Liver (tissue), 3 donors: ENCODE measurements around the gene LGALS13.

Source experiments
- CTCF ChIP-seq: fragments of 150-350 bp; IDR thresholded peaks from 2 replicates; pipeline ENCODE4 v1.5.1; 2017; ENCODE audit warnings: improper control_type of control experiment, low read depth, low read length; ENCODE audit not compliant: missing input control
- EGR1 ChIP-seq, 2 donors: IDR thresholded peaks; 2 replicates each; pipeline ENCODE4 v1.6.1; 2016 to 2018; ENCODE audit warnings: antibody characterized with exemption in 2 of 2, low read depth in 2 of 2
- GABPA ChIP-seq, 2 donors: IDR thresholded peaks in 1 of 2; conservative IDR thresholded peaks in 1 of 2; 2 replicates each; pipeline ENCODE4 v1.6.1; 2016; ENCODE audit warnings: antibody characterized with exemption in 2 of 2, mild to moderate bottlenecking in 1 of 2, moderate library complexity in 1 of 2
- HNF4G ChIP-seq: IDR thresholded peaks from 2 replicates; pipeline ENCODE4 v1.6.1; 2016; ENCODE audit warnings: antibody characterized with exemption
- JUND ChIP-seq, 2 donors: IDR thresholded peaks; 2 replicates each; pipeline ENCODE4 v1.6.1; 2016; ENCODE audit warnings: antibody characterized with exemption in 2 of 2
- MAX ChIP-seq: IDR thresholded peaks from 2 replicates; pipeline ENCODE4 v1.6.1; 2016; ENCODE audit warnings: antibody characterized with exemption
- RAD21 ChIP-seq, 2 donors: IDR thresholded peaks; 2 replicates each; pipeline ENCODE4 v1.6.1; 2016; ENCODE audit warnings: antibody characterized with exemption in 2 of 2, mild to moderate bottlenecking in 2 of 2
- REST ChIP-seq: IDR thresholded peaks from 2 replicates; pipeline ENCODE4 v1.6.1; 2016; ENCODE audit warnings: antibody characterized with exemption, mild to moderate bottlenecking
- RXRA ChIP-seq, 2 donors: IDR thresholded peaks; 2 replicates each; pipeline ENCODE4 v1.6.1; 2017 to 2018; ENCODE audit warnings: antibody characterized with exemption in 2 of 2, mild to moderate bottlenecking in 1 of 2
- SP1 ChIP-seq: IDR thresholded peaks from 2 replicates; pipeline ENCODE4 v1.6.1; 2018; ENCODE audit warnings: antibody characterized with exemption, mild to moderate bottlenecking
- TAF1 ChIP-seq: conservative IDR thresholded peaks from 2 replicates; pipeline ENCODE4 v1.6.1; 2016; ENCODE audit warnings: antibody characterized with exemption, mild to moderate bottlenecking
- ZBTB33 ChIP-seq: IDR thresholded peaks from 2 replicates; pipeline ENCODE4 v1.6.1; 2016; ENCODE audit warnings: antibody characterized with exemption
- donor health status: healthy.
- donor health status: healthy.

- TF ChIP-seq CTCF (no peak), TAF1 (no peak), EGR1 (IDR thresholded peaks at IDR 0.05; ENCODE audit: low read depth in 2 of 2) (no peak), REST (no peak), MAX (no peak), RAD21 (IDR thresholded peaks at IDR 0.05) (no peak), ZBTB33 (no peak), SP1 (no peak), RXRA (IDR thresholded peaks at IDR 0.05) (no peak), JUND (IDR thresholded peaks at IDR 0.05) (no peak), GABPA (IDR thresholded peaks at IDR 0.05 in 1 of 2, conservative IDR thresholded peaks at IDR 0.05 in 1 of 2) (no peak), HNF4G (no peak)
These were observed 29.3 kb downstream of the LGALS13 start for GRCh38 chr19:39631626-39632025.
